ENCODE data around the gene DDX31. TPM values are rescaled to one million over a fixed set of nuclear protein-coding genes. Genes with fewer than 3 reads are reported as not detected.
A peak's percentile ranks its signal among the peaks of the same experiment; 100 is the strongest.
"Not testable (repeated sequence)": the region's sequence is repeated elsewhere in the genome, so short reads cannot be mapped to it uniquely, and the experiment has no call there.

The DDX31 gene
- total RNA-seq, 1 donor from 2014 or later = 17.4 TPM

DNA sequence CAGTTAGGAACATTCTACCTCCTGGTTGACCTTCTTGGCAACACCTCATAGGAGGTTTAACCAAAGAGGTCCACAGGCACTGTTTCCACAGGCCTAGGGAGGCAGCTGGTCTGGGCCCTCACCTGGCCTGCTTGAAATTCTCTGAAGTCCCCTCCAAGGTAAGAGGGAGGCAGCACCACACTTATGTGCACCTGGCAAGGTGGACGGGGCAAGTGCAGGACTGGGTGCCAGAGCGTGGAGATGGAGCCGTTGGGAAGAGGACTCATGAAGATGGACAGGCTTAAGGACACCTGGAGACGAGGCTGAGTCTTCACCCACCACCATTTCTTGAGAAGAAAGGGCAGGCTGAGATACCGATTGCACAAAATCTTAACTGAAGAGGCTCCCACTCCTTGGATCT lies 94.0 kb downstream of the DDX31 start:
- intact Hi-C loops (cut with DNase I) = no loop called here
- no peak for DNase-seq

DNA sequence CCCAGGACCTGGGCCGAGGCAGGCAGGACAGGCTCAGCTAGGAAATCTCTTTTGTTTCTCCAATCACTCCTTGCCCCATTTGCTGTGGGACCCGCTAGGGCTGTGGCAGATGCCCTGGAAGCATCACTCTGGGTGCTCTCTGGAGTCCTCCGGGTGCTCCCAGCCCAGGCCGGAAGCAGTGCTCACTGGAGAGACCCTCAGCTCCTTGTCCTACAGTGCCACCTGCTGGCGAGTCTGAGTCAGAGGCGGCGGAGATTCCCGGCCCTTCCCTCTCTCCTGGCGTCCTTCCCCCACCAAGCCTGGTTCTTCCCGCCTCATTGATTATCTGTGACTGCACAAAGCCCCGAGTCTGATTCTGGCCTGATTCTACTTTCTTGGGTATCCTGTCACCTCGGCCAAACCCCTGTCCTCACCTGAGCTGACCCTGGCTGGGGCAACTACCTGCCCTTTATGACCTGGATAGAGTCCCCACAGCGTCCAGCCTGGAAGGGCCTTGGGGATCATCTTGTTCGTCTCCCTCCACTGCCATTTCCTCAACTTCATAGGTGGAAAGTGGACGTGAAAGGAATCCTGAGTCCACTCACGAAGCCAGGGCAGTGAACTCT lies 94.7 kb downstream of the DDX31 start:
- Histone ChIP-seq H3K36me3 (no peaks in the 10 kb centered on the region), H3K27ac (no peak overlapping the region), H3K4me1 (no peaks in the 10 kb centered on the region), H3K9me3 (no peaks in the 10 kb centered on the region), H3K27me3 (peaks cover 56% of the 10 kb centered on the region), H3K4me3 (no peak overlapping the region)
- intact Hi-C loops (cut with DNase I) = no loop called here
- DNase-seq (peak; percentile 80), ATAC-seq (peak; percentile 83)
- TF ChIP-seq, protein P1, sequence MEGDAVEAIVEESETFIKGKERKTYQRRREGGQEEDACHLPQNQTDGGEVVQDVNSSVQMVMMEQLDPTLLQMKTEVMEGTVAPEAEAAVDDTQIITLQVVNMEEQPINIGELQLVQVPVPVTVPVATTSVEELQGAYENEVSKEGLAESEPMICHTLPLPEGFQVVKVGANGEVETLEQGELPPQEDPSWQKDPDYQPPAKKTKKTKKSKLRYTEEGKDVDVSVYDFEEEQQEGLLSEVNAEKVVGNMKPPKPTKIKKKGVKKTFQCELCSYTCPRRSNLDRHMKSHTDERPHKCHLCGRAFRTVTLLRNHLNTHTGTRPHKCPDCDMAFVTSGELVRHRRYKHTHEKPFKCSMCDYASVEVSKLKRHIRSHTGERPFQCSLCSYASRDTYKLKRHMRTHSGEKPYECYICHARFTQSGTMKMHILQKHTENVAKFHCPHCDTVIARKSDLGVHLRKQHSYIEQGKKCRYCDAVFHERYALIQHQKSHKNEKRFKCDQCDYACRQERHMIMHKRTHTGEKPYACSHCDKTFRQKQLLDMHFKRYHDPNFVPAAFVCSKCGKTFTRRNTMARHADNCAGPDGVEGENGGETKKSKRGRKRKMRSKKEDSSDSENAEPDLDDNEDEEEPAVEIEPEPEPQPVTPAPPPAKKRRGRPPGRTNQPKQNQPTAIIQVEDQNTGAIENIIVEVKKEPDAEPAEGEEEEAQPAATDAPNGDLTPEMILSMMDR (IDR thresholded peaks at IDR 0.05) = peak; percentile 59

More for the DNA sequence above, 94.0 kb downstream of the DDX31 start:
- no peak for ATAC-seq
- Histone ChIP-seq H3K36me3 (no peaks in the 10 kb centered on the region), H3K4me3 (no peak overlapping the region), H3K27me3 (peaks cover 63% of the 10 kb centered on the region), H3K27ac (no peak overlapping the region), H3K9me3 (no peaks in the 10 kb centered on the region), H3K4me1 (no peaks in the 10 kb centered on the region)
- TF ChIP-seq, protein P1 (IDR thresholded peaks at IDR 0.05) = no peak

DNA sequence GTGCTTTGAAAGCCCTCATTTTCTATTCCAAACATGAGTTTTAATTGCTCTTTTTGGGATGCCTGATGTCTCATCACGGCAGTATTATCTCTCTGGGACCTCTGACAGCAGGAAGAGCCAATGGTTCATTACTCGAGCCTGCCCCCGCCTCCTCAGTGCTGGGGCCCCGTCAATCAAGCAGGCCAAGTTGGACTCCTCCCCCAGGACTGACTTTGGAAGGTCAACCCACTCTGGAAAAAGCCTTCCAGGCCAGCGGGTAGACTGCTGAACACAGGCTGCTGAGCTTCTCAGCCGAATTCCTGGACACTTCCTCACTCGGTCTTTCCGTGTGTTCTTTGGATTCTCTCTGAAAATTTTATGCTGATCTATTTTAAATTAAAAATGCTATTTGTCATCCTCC lies 96.9 kb downstream of the DDX31 start:
- H3K36me3 ChIP-seq = no peaks in the 10 kb centered on the region
- H3K4me1 ChIP-seq = no peaks in the 10 kb centered on the region
- peaks cover 34% of the 10 kb centered on the region for H3K27me3 ChIP-seq
- ATAC-seq (no peak), DNase-seq (no peak)
- H3K9me3 ChIP-seq = no peaks in the 10 kb centered on the region
- TF ChIP-seq, protein P1 (IDR thresholded peaks at IDR 0.05) = no peak
- intact Hi-C loops (cut with DNase I) = no loop called here
- H3K27ac ChIP-seq = no peak overlapping the region
- no peak overlapping the region for H3K4me3 ChIP-seq

DNA sequence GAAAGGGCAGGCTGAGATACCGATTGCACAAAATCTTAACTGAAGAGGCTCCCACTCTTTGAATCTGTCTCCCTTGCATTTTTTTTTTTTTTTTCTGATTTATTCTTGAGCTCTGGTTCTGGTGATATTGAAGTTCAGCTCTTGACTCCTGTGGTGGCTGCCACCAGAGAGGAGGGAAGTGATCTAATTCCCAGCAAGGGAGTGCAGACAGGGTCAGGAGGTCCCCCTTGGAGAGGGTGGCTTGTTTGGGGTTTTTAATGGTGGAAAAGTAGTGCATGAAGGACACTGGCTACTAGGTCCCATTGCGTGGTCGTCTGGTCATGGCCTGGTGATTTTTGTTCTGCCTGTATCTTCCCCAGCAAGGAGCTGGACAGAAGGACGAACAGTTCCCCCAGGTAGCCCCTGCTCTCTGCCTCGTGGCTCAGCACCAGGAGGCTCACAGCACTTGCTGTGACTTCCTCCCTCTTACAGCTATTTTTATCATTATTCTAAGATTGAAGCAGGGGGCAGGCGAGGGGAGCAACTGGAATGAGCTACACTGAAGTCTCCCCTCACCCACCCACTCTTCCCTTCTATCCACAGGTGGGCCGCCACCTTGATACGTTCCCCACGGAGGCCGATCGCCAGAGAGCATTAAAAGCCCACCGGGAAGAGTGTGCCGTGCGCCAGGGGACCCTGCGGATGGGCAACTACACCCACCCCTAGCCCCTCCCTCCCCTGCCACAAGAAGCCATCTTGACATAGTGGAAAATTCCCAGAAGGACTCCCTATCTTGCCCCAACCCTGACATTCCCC lies 97.8 kb downstream of the DDX31 start:
- Histone ChIP-seq H3K36me3 (no peaks in the 10 kb centered on the region), H3K9me3 (no peaks in the 10 kb centered on the region), H3K4me1 (no peaks in the 10 kb centered on the region), H3K27me3 (peaks cover 25% of the 10 kb centered on the region), H3K4me3 (no peak overlapping the region), H3K27ac (no peak overlapping the region)
- TF ChIP-seq, protein P1 (IDR thresholded peaks at IDR 0.05) = no peak
- intact Hi-C loops (cut with DNase I) = no loop called here
- ATAC-seq (no peak), DNase-seq (no peak)

DNA sequence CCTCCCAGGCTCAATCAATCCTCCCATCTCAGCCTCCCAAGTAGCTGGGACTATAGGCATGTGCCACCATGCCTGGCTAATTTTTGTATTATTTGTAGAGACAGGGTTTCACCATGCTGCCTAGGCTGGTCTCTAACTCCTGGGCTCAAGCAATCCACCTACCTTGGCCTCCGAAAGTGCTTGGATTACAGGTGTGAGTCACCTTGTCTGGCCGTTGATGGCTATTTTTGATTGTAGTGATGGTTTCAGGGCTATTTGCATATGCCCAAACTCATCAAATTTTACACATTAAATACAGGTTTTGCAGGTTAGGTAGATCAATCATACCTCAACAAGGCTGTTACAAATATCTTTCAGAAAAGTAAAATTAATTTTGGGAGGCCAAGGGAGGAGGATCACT lies 101.0 kb downstream of the DDX31 start:
- H3K4me1 ChIP-seq; H3K4me3 ChIP-seq; DNase-seq; intact Hi-C loops (cut with DNase I); H3K36me3 ChIP-seq; H3K27ac ChIP-seq; H3K9me3 ChIP-seq; H3K27me3 ChIP-seq; ATAC-seq: not testable (repeated sequence)

DNA sequence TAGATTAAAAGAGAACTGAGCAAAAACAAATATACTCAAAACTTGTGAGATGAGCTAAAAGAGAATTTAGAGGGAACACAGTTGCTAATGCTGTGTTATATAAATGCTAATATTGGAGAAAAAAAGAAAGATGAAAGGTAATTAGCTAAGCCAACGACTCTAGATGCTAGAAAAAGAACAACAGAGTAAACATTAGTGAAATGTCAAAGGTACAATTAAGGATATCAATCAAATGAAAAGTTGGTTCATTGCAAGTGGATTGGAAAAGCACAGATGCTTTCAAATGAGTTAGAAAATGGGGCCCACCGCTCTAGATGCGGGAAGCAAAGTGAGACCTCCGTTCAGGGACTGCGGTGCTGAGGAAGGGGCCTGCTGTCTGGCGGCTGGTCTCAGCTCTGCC lies 105.3 kb downstream of the DDX31 start:
- TF ChIP-seq, protein P1 (IDR thresholded peaks at IDR 0.05) = no peak
- DNase-seq = no peak
- no peak for ATAC-seq
- no peaks in the 10 kb centered on the region for H3K9me3 ChIP-seq
- H3K27me3 ChIP-seq = no peaks in the 10 kb centered on the region
- intact Hi-C loops (cut with DNase I) = no loop called here
- no peak overlapping the region for H3K4me3 ChIP-seq
- H3K36me3 ChIP-seq = no peaks in the 10 kb centered on the region
- H3K4me1 ChIP-seq = no peaks in the 10 kb centered on the region
- H3K27ac ChIP-seq = no peak overlapping the region
